ENCODE data around the gene MYO5A.
"Not testable (repeated sequence)": the region's sequence is repeated elsewhere in the genome, so short reads cannot be mapped to it uniquely, and the experiment has no call there.

The MYO5A gene

DNA sequence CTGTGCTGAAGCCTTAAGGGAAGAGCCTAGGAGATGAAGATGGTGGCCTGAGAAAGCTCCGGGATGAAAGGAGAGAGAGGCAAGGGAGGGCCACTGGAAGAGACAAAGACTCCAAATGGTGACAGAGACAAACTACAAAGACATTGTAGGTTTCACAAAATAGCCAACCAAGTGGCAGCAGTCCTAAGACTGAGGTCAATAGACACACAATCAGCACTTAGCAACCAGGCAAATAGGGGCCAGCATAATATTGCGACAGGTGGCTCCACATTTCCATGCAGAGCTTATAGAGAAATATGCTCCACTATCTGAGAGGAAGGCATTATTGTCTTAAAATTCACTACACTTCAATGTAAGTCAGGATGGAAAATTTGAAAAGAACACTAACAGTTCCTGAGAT lies 211.0 kb downstream of the MYO5A start:
- DNase-seq, result no peak

DNA sequence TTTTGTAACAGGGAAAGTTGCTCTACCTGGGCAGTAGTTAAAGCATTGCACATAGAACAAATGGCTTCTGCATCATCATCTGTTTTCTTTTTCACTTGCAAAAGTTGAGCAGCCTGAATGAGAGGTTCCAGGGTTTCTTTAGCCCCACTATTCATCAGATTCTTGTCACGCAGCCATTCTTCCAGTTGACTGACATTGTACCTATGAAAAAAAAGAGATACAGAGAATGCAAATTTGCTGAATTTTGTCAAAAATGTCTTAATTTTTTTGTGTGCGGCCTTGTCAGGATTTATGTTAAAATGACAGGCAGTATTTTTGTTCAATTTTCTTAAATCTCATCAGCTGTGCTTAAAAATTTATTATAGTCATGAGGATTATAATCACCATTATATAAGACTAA lies 211.7 kb downstream of the MYO5A start:
- no peak for DNase-seq

DNA sequence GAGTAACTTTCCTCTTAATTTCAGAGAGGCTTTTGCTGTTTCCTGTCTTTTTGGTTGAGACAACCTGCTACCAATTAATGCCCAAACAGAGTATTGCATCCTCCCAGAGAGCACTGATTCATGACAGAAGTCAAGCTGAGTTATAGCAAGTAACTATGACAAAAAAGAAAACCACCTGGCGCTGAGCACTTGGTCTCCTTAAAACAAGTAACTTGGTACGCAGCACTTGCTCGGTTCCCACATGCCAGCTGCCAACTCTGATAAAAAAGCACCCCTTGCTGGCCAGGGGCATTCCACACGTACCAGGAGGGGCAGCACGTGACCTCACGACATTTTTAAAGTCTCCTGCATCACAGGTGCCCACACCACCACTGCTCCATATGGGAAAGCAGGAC lies 219.5 kb downstream of the MYO5A start:
- no peak for DNase-seq

DNA sequence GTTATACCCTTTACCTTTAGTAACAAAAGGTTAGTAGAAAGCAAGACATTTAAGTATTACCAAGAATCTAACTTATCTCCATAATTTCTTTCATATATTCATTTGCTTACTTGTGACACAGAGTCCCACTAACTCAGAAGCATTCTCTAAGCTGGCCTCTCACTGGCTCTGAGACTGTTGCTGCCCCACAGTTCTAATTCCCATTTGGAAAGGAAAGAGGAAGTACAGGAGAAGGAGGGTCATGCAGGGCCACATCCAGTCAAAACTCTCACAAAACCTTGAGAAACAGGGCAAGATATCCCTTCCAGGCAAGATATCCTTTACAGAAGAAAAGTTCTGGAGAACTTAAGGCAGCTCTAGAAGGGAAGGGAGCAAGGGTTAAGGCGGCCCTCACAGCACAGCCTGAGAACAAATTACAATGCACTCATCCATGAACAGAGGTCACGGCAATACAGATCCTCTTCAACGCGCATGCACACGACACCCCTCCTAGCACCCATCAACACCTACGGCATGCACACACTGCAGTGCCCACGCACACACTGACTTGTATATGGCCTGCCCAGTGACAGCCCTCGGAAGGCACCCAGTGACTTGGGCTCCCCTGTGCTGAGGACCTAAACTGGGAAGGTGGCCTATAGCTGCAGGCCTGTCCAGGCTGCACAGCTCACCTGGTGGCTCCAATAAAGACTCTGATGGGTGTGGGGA lies 220.1 kb downstream of the MYO5A start:
- no peak for DNase-seq

DNA sequence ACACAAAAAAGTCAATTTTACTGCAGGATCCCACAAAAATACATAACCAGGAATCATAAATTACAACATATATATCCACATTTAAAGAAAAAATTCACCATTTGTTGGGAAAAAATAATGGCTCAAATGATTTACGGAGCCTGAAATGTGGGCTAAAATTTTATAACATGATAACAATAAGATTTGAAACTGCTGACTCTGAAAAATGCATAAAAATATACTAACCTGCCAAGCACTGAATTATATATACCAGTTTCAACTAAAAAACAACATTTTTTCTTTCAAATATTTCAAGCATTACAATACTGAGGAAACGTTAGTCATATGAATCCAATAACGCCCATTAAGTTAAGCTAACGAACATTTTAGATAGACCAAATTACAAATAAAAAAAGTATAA lies 220.8 kb downstream of the MYO5A start:
- DNase-seq, result no peak

DNA sequence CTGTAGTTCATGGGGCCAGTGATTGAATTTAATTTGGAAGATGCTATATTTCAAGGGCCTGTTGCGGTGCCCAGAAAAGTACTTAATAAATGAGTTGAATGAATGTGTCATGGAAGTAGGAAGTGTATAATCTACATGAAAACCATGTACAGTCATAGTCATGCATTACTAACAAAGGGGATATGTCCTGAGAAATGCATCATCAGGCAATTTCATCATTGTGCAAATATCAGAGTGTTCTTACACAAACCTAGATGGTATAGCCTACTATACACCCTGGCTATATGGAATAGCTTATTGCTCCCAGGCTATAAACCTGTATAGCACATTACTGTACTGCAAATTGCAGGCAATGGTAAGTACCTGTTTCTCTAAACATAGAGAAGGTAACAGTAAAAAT lies 222.4 kb downstream of the MYO5A start:
- DNase-seq, result no peak

DNA sequence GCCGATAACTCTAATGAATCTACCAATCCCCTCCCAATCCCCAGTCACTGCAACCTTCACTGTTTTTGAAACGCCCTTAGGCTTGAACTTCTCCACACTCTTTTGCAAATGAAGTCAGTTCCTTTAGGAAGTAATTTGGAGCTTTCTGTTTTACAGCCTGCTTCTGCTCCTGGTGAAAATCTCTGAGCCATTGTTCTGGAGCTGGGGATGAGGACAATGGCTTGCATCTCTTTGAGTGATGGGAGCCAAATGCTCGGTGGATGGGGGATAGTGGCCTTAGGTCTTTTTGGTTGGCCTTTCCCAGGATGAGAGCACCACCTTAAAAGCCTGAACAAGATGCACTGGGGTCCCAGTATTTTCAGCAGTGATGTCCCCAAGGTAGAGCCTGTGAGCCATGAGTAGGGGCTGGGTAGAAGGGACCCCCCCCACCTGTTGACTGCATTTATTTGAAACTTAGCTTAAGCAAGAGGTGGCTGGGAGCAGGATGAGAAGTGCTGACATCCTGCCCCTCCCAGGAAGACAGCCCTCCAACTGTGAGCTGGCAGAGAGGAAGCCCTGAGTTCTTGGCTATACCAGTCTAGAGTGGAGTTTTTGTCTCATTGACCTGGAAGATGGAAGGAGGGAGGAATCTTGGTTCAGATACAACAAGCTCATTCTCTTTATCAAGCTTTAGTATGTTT lies 225.4 kb downstream of the MYO5A start:
- DNase-seq, result no peak

DNA sequence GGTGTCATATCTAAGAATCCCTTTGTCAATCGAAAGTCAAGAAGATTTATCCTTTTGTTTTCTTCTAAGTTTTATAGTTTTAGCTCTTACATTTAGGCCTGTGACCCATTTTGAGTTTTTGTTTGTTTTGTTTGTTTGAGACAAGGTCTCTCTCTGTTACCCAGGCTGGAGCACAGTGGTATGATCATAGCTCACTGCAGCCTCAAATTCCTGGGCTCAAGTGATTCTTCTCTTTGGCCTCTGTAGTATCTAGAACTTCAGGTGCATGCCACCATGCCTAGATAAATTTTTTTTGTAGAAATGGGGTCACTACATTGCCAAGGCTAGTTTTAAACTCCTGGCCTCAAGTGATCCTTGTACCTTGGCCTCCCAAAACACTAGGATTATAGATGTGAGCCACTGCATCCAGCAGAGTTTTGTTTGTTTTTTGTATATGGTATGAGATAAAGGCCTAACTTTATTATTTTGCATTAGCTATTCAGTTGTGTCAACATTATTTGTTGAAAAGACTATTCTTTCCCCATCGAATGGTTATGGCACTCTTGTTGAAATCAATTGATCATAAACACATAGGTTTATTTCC lies 227.3 kb downstream of the MYO5A start:
- DNase-seq, result no peak

DNA sequence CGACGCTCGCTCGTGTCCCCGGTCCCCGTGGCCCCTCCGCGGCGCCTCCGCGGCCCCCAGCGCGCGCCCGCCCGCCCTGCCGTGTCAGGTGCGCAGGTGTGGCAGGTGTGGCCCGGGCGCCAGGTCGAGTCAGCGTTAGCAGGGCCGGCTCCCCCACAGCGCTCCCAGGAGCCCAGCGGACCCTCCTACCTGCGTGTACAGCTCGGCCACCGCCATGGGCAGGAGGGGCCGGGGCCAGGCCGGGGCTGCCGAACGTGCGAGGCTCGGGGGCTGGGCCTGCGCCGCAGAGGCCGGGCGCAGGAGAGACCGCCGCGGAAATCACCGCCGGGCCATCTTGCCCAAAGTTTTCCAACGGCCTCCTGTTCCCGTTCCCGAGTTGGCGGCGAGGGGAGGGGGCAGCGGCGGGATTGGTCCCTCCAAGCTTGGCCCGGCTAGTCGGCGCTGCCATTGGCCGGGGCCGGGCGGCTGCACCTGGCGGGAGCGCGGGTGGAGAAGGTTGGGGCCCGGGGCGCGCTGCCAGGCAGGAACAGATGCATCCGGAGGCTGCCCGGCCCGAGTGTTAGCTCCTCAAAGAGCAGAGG lies 233.2 kb downstream of the MYO5A start, which contains the start of gene MYO5C:
TSS of gene MYO5C (minus strand) at position 384 of the 581 bp plus-strand sequence. CDS start at position 216, 168 bp downstream.
- peak; percentile 93 for DNase-seq

DNA sequence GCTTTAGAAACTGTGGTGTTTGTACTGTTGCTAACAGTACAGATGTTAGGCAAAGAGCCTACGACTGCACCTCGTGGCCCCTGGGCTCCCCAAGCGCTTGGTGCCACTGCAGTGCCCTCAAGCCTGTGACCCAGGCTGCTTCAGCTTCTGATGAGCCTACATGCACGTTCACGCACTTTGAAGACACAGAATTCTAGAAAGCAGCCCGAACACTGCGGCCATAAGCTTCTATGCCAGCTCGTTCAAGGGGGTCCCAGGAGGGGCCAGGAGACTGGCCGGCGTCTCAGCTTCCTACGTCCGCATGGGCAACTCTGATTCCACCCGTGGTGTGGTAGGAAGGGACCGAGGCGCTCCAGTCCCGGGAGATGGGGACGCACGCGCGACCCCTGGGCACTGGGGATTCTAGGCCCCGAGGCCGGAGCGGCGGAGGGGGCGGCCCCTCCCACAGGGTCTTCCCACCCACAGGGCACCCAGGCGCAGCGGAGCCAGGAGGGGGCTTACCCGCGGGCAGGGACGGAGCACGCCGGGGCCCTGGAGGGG lies 233.7 kb downstream of the MYO5A start:
- DNase-seq, result no peak

DNA sequence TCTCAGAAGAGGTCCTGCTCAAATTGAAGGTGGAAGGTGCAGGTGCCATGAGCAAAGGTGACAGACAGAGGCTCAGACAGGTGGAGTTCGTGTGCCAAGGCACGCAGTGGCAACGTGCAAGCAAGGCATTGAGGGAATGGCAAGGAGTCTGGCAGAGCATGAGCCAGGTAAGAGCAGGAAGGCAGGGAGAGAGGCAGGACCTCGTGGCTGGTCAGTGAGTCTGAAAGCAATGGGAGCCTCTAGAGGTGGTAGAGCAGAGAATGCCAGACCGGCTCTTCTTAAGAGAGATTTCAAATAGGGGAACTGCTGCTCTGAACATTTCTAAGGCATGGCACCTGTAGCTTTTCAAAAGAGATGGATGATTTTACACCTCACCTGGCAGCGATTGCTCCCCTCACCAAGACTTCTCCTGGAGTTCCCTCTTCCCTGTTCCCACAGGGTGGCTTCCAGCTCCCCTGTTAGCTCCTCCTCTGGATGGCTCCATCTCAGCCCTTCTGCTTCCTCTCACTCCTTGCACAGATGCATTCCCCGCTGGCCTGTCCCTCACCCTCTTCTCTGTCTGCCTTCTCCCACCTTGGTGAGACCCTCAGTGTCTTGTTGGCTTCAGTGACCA lies 235.8 kb downstream of the MYO5A start:
- no peak for DNase-seq

DNA sequence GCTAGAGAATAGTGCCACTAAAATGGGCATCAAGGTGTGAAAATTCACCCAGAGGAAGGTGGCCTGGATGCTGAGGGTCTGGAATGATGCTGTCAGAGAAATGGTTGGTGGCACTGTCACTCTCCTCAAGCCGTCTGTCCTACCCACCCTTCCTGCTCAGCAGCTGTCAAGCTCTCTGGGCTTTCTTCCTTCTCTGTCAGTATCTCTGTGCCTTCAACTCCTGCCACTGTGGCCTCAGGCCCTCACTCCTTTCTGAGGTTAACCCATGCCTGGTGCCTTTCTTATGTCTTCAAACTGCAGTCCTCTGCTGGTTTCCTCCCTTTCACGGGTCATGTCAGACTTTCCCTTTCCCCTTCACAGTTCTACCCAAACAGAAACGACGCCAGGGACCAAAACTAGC lies 237.5 kb downstream of the MYO5A start:
- no peak for DNase-seq

DNA sequence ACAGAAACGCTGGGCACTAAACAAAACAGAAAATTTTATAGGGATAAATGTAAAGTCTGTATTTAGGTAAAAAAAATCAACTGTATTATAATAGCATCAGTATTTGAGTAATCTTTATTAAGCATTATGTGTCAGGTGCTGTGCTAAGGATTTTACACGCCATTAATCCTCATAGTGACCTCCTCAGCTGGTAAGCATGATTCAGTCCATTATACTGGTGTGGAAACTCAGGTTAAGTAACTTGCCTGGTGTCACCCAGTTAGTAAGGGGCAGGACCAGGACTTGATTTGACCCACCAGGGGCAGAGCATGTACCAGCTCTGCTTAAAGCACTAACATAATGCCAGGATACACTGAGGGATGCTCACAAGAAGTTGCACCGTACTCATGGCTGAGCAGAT lies 237.9 kb downstream of the MYO5A start:
- DNase-seq, result no peak

DNA sequence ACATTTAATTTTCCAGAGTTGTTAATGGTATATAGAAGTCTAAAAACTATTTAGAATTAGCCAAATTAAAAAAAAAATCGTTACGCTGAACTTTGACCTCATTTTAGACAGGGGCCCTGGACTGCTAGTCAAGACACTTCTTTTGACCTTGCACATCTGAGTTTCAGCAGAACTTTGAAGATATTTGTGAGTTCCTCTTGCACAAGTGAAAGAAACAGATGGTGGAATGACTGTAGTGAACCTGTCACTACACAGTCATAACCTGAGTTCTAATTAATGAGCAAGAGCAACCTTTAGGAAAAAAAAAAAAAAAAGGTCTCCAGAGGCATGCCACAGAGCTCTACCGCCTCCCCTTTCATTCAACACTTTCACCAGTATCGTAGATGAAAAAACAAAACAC lies 238.4 kb downstream of the MYO5A start:
- peak; percentile 70 for DNase-seq

DNA sequence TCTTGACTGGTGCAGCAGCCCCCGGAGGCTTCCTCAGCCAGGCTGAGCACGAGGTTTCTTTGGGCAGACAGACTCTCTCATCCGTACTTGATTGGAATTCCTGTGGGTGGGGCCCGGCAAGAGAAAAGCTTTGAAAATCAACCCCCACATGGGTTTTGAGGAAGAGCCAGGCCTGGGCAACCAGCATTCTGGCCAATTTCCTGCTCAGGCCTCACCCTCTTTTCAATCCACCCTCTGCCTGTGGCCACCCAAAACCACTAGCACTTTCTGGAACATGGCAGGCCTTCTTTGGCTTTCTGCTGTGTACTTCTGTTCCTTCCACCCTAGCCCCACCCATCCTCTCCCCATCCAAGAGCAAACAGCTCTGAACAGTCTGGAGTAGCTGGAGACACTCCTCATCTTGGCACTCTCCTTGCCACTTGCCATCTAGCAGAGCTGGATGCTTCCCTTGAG lies 239.0 kb downstream of the MYO5A start:
- DNase-seq, result no peak

DNA sequence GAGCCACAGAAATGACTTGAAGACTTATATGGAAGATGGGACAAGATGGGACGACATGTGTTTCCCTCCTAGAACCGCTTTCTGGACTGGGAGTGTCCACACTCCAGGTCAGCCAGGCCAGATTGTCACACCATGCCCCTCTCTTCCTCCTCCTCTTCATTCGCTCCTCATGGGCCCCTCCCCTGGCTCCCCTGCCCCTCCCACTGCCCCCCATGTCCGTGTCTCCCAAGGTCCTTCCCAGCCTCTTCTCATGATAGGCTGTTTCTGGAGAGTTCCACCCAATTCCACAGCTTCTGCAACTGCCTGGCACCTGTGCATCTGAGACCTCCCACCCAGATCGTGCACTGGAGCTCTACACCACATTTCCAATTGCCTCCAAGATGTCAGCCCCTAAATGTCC lies 239.7 kb downstream of the MYO5A start:
- no peak for DNase-seq

DNA sequence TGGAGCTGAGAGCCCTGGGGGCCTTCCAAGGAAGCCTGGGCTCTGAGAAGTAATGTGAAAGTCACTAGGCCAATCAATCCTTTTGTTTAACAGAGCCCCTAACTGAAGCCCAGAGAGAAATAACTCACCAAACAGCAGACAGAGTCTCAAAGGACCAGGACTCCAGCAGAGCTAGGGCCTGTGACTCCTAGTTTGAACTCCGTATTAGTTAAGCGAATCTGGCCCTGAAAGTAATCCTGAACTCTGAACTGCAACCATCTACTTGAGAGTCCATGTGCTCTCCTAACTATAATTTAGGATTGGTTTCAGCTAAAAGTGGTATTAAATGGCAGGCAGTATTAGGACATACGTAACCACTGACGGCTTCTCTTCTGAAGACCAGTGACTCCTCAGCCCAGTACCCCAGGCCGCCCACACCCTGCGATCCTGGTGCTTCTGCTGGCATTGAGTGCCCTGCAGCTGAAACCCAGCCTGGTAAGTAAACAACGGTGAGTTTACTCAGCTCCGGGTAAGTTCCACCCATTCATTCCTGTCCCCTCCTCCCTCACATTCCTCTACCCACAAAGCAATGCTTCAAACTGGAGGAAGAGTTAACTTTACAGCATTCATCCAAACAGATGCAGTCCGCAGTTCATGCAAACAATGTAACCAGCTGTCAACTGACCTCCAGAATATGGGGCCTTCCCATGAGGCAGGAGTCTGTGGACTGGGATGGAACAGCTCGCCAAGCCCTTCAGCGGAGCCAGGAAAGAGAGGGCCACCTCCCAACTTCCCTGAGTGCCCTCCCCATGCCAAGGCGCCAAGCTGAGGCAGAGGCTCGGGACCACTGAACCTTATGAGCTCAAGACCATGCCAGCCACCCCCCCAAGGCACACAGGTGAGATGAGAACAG lies 240.4 kb downstream of the MYO5A start:
- no peak for DNase-seq

DNA sequence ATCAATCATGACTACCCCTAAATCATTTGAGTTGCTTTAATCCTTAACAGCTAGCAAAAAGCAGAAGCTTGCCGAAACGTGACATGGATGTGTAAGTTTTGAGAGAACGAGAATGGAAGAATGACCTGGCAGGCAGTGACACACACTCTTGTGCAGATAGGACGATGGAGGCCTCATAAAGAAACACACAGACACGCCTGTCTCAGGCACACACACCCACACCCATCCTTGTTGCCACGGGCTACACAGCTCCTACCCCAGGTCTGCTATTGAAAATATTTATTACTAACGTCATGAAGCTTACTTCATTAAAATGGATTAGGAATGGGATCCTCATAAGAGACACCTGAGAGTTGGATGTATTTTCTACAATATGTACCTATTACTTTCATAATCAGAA lies 241.6 kb downstream of the MYO5A start:
- no peak for DNase-seq

DNA sequence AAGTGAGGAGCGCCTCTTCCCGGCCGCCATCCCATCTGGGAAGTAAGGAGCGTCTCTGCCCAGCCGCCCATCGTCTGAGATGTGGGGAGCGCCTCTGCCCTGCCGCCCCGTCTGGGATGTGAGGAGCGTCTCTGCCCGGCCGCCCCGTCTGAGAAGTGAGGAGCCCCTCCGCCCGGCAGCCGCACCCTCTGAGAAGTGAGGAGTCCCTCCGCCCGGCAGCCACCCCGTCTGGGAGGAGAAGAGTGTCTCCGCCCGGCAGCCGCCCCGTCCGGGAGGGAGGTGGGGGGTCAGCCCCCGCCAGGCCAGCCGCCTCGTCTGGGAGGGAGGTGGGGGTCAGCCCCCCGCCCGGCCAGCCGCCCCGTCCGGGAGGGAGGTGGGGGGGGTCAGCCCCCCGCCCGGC lies 242.7 kb downstream of the MYO5A start:
- DNase-seq, result not testable (repeated sequence)

DNA sequence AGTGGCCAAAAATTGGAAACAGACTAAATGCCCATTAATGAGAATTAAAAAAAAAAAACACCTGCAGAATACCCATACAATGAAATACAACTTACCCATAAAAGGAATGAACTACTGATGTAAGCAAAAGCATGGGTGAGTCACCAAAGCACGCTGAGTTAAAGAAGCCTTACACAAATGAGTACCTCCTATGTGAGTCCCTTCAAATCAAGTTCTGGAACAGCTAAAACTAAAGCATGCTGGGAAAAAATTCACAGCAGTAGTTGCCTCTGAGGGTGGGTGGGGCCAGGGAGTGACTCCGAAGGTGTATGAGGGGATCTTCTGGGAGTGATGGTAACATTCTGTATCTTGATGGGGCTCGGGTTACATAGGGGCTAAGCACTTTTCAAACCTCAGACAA lies 244.5 kb downstream of the MYO5A start:
- DNase-seq, result no peak

DNA sequence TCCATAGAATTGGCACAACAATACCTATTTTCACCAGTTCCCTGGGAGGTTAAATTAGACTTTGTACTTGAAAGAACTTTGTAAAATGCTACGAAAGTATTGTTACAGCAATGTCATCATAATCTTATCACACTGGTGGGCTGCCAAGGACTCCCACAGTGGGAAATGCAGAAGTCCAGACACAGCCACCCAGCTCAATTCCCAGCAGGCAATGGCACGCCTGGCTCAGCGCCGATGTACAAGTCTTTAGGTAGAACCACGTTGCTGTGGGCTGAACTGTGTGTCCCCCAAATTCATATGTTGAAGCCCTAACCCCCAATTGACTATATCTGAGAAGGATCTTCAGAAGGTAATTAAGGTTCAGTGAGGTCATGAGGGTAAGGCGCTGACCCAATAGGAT lies 245.4 kb downstream of the MYO5A start:
- DNase-seq, result no peak

DNA sequence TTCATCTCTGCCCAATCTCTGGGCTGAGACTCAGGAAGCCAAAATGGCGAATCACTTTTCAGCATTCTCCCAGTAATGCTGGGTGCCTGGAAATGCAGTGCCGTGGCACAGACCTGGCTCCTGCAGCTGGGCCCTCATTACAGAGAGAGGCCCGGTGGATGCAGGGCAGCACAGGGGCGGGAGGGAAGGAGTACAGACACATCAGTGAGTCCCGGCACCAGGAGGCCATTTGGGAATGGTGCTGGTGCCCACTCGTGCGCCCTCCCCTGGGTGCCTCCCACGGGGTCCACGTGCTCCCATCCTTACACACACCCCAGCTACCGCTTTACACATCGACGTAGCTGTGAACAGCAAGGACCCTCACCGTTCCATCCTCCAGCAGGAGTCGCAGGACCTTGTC lies 246.3 kb downstream of the MYO5A start:
- DNase-seq, result no peak
